ENCODE measurements around the gene EPS8L1.

EPS8L1 gene

DNA sequence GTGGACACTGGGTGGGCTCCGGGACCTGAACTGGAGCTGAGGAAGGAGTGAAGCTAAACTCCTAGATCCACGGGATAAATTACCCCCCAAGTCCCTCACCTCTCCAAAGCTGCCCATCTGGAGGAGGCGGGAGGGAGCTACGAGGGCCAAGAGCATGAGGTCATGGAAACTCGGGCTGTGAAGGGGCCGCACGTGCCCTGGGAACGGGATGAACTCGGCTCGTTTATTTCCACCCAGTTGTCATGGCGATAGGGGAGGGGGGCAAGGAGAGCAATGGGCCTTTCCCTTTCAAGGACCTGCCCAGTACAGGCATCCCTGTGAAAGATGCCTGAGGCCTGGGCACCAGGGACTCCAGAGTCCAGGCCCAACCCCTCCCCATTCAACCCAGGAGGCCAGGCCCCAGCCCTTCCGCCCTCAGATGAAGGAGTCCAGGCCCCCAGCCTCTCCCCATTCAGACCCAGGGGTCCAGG, 37.9 kb downstream of the EPS8L1 start:
- no peak overlapping the region for H3K4me3 ChIP-seq (ENCODE audit: low read length)
- DNase-seq (ENCODE audit: low read depth): no peak
- TF ChIP-seq, protein P1, sequence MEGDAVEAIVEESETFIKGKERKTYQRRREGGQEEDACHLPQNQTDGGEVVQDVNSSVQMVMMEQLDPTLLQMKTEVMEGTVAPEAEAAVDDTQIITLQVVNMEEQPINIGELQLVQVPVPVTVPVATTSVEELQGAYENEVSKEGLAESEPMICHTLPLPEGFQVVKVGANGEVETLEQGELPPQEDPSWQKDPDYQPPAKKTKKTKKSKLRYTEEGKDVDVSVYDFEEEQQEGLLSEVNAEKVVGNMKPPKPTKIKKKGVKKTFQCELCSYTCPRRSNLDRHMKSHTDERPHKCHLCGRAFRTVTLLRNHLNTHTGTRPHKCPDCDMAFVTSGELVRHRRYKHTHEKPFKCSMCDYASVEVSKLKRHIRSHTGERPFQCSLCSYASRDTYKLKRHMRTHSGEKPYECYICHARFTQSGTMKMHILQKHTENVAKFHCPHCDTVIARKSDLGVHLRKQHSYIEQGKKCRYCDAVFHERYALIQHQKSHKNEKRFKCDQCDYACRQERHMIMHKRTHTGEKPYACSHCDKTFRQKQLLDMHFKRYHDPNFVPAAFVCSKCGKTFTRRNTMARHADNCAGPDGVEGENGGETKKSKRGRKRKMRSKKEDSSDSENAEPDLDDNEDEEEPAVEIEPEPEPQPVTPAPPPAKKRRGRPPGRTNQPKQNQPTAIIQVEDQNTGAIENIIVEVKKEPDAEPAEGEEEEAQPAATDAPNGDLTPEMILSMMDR (IDR thresholded peaks at IDR 0.05; ENCODE audit: insufficient read depth, low read depth, low read length, missing control alignments): no peak

DNA sequence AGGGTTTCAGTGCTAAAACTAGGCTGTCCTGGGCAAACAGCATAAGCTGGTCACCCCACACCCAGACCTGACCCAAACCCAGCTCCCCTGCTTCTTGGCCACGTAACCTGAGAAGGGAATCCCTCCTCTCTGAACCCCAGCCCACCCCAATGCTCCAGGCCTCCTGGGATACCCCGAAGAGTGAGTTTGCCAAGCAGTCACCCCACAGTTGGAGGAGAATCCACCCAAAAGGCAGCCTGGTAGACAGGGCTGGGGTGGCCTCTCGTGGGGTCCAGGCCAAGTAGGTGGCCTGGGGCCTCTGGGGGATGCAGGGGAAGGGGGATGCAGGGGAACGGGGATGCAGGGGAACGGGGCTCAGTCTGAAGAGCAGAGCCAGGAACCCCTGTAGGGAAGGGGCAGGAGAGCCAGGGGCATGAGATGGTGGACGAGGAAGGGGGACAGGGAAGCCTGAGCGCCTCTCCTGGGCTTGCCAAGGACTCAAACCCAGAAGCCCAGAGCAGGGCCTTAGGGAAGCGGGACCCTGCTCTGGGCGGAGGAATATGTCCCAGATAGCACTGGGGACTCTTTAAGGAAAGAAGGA, 39.0 kb downstream of the EPS8L1 start:
- no peak for DNase-seq (ENCODE audit: low read depth)
- no peak overlapping the region for H3K4me3 ChIP-seq (ENCODE audit: low read length)
- TF ChIP-seq, protein P1 (IDR thresholded peaks at IDR 0.05; ENCODE audit: insufficient read depth, low read depth, low read length, missing control alignments): no peak

DNA sequence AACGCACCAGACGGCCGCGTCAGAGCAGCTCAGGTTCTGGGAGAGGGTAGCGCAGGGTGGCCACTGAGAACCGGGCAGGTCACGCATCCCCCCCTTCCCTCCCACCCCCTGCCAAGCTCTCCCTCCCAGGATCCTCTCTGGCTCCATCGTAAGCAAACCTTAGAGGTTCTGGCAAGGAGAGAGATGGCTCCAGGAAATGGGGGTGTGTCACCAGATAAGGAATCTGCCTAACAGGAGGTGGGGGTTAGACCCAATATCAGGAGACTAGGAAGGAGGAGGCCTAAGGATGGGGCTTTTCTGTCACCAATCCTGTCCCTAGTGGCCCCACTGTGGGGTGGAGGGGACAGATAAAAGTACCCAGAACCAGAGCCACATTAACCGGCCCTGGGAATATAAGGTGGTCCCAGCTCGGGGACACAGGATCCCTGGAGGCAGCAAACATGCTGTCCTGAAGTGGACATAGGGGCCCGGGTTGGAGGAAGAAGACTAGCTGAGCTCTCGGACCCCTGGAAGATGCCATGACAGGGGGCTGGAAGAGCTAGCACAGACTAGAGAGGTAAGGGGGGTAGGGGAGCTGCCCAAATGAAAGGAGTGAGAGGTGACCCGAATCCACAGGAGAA, 39.9 kb downstream of the EPS8L1 start:
- H3K4me3 ChIP-seq (ENCODE audit: low read length): peak overlapping the region; percentile 76
- TF ChIP-seq, protein P1 (IDR thresholded peaks at IDR 0.05; ENCODE audit: insufficient read depth, low read depth, low read length, missing control alignments): no peak
- DNase-seq (ENCODE audit: low read depth): no peak

DNA sequence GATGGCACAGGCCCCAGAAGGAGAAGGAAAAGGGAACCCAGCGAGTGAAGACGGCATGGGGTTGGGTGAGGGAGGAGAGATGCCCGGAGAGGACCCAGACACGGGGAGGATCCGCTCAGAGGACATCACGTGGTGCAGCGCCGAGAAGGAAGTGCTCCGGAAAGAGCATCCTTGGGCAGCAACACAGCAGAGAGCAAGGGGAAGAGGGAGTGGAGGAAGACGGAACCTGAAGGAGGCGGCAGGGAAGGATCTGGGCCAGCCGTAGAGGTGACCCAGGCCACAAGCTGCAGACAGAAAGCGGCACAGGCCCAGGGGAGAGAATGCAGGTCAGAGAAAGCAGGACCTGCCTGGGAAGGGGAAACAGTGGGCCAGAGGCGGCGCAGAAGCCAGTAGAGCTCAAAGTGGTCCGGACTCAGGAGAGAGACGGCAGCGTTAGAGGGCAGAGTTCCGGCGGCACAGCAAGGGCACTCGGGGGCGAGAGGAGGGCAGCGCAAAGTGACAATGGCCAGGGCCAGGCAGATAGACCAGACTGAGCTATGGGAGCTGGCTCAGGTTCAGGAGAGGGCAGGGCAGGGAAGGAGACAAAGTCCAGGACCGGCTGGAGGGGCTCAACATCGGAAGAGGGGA, 40.7 kb downstream of the EPS8L1 start:
- H3K4me3 ChIP-seq (ENCODE audit: low read length): peak overlapping the region; percentile 76
- TF ChIP-seq, protein P1 (IDR thresholded peaks at IDR 0.05; ENCODE audit: insufficient read depth, low read depth, low read length, missing control alignments): no peak
- DNase-seq (ENCODE audit: low read depth): peak; percentile 47

DNA sequence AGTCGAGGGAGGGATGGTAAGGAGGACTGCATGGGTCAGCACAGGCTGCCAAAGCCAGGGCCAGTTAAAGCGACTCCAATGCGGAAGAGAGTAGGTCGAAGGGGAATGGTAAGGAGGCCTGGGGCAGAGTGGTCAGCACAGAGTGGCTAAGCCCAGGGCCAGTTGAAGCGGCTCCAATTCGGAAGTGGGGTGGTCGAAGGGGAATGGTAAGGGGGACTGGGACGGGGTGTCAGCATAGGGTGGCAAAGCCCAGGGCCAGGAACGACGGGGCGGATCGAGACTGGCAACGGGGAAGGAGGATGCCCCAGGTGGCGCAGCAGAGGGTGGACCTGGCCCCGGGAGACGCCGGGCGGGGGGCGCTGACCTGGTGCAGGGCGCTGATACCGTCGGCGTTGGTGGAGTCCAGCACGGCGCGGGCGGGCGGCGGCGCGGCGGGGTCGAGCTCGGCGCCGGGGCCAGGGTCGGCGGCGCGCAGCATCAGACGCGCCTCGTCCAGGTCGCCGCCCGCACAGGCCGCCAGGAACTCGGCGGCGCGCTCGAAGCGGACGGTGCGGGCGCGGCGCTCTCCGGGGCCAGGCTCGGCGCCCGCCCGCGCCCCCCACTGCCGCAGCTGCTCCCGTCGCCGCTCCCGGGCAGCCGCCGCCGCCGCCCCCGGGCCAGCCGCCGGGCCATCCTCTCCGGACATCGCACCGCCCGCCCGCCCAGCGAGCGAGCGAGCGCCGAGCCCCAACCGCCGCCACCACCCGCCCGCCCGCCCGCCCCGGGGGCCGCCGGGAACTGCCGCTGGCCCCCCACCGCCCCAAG, 41.4 kb downstream of the EPS8L1 start, which contains the start of gene PPP1R12C:
PPP1R12C (minus strand) TSS at position 779 of the 804 bp plus-strand sequence; CDS start at position 685, 94 bp downstream.
- DNase-seq (ENCODE audit: low read depth): no peak
- H3K4me3 ChIP-seq (ENCODE audit: low read length): peak within 1 kb of the TSS; percentile 78
- TF ChIP-seq, protein P1 (IDR thresholded peaks at IDR 0.05; ENCODE audit: insufficient read depth, low read depth, low read length, missing control alignments): no peak

DNA sequence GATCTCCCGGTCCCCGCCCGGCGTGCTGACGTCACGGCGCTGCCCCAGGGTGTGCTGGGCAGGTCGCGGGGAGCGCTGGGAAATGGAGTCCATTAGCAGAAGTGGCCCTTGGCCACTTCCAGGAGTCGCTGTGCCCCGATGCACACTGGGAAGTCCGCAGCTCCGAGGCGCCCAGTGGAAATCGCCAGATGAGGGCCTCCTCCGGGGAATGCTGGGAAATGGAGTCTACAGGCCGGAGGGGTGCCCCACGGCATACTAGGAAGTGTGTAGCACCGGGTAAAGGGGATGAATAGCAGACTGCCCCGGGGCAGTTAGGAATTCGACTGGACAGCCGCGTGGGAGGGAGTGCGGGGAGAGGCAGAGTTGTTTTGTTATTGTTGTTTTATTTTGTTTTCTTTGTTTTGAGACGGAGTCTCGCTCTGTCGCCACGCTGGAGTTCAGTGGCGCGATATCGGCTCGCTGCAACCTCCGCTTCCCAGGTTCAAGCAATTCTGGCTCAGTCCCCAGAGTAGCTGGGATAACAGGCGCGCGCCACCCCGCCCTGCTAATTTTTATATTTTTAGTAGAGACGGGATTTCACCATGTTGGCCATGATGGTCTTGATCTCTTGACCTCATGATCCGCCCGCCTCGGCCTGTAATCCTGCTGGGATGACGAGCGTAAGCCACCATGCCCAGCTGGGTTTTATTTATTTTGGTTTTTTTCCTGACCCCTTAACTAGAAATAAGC, 42.2 kb downstream of the EPS8L1 start:
- DNase-seq (ENCODE audit: low read depth): peak; percentile 99
- TF ChIP-seq, protein P1 (IDR thresholded peaks at IDR 0.05; ENCODE audit: insufficient read depth, low read depth, low read length, missing control alignments): no peak
- H3K4me3 ChIP-seq (ENCODE audit: low read length): peak overlapping the region; percentile 78
